ENCODE measurements around the gene NSMCE4A. TPM values are rescaled to one million over a fixed set of nuclear protein-coding genes. Genes with fewer than 3 reads are reported as not detected.
"Not testable (repeated sequence)": the region's sequence is repeated elsewhere in the genome, so short reads cannot be mapped to it uniquely, and the experiment has no call there.

The NSMCE4A gene, protein sequence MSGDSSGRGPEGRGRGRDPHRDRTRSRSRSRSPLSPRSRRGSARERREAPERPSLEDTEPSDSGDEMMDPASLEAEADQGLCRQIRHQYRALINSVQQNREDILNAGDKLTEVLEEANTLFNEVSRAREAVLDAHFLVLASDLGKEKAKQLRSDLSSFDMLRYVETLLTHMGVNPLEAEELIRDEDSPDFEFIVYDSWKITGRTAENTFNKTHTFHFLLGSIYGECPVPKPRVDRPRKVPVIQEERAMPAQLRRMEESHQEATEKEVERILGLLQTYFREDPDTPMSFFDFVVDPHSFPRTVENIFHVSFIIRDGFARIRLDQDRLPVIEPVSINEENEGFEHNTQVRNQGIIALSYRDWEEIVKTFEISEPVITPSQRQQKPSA
- 24.6 TPM for polyA plus RNA-seq (2013, experiment 1 of 2; ENCODE audit: insufficient read length)
- polyA plus RNA-seq (2013, experiment 2 of 2; ENCODE audit: insufficient read length) = 25.2 TPM

- DNase-seq = peak; percentile 70
Observed at GRCh38 chr10:121974535-121975294, at the start of gene NSMCE4A. NSMCE4A (minus strand) TSS chr10:121975217; CDS start chr10:121975165, 52 bp downstream.

DNA sequence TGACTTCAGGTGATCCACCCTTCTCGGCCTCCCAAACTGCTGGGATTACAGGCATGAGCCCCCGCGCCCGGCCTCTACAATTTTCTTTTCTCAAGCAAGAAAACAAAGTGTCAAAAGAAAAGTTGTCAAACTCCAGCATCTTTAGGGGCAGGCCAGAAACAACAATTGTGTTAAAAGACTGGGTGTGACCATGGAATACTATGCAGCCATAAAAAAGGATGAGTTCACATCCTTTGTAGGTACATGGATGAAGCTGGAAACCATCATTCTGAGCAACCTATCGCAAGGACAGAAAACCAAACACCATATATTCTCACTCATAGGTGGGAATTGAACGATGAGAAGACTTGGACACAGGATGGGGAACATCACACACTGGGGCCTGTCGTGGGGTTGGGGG, 48.2 kb upstream of the NSMCE4A start:
- not testable (repeated sequence) for DNase-seq

GRCh38 chr10:122022276-122022675, 47.3 kb upstream of the NSMCE4A start:
- no peak for DNase-seq

- no peak for DNase-seq
Observed at GRCh38 chr10:122021828-122022227, 46.8 kb upstream of the NSMCE4A start.

- peak; percentile 47 for DNase-seq
Observed at GRCh38 chr10:122021379-122021778, 46.4 kb upstream of the NSMCE4A start.

DNA sequence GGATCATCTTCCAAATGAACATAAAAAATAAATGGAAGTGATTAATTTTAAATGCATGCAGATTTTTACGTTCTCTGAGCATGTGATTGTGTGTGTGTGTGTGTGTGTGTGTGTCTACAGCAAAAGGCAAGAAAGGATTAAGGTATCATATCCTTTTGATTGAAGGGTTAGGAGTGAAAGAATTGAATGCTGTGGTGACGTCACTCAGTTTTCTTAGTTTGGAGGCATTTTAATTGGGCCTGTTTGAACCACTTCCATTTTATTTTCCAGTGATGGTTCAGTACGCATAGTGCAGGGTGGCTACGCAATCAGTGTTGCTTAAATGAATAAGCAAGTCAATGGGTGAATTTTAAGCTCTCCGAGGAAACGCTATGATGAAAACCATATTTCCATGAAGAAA, 45.2 kb upstream of the NSMCE4A start:
- DNase-seq = no peak

- no peak for DNase-seq
Observed at GRCh38 chr10:122019414-122019975, 44.5 kb upstream of the NSMCE4A start.

DNA sequence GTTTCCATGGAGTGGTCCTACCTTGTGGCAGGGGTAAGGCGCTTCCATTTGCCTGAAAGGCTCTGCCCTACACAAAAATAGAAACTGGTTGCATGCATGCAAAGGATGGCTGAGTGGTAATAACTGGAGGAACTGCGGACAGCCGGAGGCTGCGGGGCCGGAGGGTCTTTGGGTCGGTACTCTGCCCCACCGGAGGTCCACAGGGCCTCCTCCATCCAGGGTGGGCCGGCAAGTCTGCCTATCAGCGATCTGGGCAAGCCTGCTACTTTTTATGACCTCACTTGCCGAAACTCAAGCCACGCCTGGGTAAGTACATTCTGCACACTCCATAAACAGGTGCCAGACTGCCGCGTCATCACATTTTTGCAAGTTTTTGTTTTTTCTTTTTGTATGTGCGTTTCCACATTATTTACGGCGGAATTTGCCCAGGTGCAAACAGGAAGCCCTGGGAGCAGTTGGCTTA, 44.0 kb upstream of the NSMCE4A start:
- no peak for DNase-seq

DNA sequence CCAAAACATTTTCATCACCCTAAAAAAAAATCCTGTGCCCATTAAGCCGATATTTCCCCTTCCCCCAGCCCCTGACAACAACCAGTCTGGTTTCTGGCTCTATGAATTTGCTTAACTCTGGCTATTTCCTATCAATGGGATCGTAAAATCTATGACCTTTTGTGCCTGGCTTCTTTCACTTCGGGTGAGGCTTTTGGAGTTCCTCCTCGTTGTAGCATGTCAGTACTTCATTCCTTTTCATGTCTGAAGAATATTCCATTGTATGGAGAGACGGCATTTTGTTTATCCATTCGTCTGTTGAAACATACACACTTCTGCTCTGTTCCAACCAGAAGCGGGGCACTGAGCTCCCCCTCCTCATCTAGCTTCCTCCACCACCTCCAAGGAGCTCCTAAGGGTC, 43.5 kb upstream of the NSMCE4A start:
- DNase-seq = no peak

DNA sequence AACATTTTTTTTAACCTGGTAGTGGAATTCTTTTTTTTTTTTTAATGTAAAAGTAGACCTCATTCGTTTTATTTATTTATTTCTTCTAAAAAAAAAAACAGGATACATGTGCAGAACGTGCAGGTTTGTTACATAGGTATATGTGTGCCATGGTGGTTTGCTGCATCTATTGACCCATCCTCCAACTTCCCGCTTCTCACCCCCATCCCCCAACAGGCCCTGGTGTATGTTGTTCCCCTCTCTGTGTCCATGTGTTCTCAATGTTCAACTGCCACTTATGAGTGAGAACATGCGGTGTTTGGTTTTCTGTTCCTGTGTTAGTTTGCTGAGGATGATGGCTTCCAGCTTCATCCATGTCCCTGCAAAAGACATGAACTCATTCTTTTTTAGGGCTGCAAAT, 42.9 kb upstream of the NSMCE4A start:
- not testable (repeated sequence) for DNase-seq

DNA sequence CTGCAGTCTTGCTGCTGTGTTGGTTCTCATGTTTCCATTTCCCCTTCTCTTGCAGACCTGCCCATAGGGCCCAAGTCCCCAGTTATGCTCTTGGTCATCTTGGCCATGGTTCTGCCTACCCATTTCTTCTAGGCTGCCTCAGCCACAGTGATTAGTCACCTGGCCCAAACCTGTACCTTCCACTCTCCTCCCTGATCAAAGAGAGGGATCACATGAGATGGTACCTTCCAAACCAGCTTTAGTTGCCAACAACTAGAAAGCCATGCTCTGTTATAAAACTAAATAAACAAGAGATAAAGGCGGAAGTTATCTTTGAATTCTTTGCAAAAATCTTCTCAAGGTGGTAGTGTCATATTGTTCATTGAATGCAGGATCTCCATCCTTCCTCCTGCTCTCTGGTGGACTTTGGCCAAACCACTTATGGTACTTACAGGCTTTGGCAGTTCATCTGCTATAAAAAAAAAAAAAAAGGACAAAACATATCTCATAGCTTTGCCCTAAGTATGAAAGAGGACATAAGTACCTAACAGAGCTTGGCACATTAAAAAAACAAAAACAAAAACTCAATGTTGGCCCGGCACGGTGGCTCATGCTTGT, 39.7 kb upstream of the NSMCE4A start:
- DNase-seq = no peak

DNA sequence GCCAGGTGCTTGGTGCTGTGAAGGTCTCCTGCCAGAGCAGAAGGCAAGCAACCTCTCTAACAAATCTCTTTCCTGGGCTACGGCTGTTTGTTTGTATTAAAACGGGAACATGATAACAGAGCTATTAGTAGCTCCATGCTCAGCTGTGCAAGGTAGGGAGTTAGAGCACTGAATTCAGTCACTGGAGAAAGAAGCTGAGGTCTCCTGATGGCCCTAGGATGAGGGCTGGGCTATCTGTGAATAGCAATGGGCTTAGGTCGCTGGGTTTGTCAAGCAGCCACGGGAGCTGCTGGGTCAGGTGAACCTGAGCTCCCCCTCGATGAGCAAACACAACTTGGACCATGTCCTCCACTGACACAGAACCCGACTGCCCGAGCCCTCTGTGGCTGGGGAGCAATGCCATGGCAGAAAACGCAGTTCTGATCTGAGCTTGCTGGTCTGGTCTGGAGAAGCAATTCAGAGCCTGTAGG, 38.3 kb upstream of the NSMCE4A start:
- no peak for DNase-seq

- DNase-seq = no peak
Observed at GRCh38 chr10:122012731-122013130, 37.7 kb upstream of the NSMCE4A start.

GRCh38 chr10:122010405-122011050, 35.5 kb upstream of the NSMCE4A start:
- DNase-seq = no peak

DNA sequence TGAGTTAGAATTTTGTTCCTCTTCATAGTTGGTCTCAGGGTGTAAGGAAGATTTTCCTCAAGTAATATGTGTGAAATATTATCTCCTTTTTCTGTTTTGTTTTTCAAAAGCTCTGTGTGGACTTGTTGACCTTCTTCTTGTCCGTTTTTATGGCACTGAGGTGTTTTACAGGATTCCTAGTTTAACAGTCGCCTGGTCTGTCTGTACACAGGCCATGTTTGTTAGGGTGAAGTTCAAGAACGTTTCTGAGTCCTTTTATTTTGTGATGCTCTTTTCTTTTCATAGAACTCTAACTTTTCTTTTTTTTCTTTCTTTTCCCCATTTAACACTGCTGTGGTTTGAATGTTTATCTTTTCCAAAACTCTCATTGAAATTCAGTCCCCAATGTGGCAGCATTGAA, 32.4 kb upstream of the NSMCE4A start:
- DNase-seq = no peak

DNA sequence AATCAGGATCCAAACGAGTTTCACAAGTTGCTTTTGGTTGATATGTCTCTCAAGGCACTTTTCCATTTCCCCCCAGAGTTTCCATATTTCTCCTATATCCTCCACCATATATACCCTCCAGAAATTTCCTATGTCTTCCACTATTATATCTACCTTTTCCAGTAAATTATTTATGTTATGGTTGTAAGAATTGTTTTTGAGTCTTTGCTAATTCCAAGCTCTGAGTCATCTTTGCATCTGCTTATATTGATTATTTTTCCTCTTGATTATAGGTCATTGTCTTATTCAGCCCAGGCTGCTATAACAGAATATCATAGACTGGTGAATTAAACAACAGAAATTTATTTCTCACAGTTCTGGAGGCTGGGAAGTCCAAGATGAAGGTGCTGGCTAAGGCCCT, 26.7 kb upstream of the NSMCE4A start:
- no peak for DNase-seq

DNA sequence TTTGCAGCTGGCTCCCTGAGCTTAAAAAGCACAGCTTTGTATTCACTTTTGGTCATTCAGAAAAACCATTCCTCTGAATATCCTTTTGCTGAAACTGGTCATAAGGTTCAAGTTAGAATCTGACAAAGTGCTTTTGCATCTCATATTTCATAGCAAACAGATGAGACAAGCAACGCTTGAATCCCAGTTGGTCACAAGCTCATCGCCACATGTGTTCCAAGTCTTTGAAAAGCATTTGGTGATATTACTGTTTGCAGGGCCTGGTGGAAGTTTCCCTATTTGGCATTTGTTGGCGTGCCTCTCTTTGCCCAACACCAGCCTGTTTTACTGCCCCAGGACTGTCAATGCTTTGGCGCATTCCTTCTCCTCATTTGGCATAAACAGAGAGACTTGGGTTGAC, 24.3 kb upstream of the NSMCE4A start:
- DNase-seq = no peak

DNA sequence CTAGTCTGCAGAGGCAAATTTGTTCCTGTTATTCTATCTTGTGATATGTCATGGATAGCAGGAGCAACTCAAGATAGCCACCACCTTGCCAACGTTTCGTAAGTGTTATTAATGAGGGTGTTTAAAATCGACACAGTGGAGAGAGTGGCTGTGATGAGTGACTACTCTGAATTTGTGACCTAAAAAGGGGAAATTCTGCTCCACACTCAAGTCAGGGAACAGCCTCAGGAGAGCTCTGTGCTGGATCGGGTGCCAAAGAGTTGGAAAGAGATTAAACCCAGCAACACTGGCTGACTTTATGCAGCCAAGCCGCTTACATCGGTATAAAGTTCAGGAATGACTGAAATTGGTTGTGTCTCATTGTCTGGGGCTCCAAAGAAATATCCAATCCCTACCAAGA, 23.4 kb upstream of the NSMCE4A start:
- DNase-seq = no peak

DNA sequence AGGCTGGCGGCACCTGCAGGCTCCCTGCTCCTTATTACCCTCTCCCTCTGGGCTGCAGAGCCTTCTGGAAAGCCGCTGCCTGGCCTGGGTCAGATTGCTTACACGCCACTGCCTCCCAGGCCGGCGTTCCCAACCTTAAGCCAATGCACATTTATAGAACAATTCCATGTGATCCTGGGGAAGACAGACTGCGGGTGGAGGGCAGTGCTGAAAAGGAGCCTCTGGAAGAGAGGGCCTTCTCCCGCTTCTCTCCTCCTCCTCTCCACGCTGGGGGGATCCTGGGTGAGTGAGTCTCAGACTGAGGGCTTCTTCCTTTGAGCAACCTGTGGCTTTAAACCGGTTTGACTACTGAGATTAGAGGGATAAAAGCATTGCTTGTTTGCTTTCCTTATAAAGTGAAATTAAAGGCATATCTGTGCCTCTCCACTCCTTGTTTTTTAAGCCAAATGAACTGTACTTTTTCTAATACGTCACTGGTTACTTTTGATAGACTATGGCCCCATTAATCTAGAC, 19.5 kb upstream of the NSMCE4A start:
- DNase-seq = no peak

GRCh38 chr10:121991727-121992126, 16.7 kb upstream of the NSMCE4A start:
- not testable (repeated sequence) for DNase-seq

GRCh38 chr10:121990015-121990677, 15.1 kb upstream of the NSMCE4A start:
- no peak for DNase-seq

Data from fibroblast of skin of abdomen (primary cell).